ENCODE measurements around the gene DUOXA1. TPM values are rescaled to one million over a fixed set of nuclear protein-coding genes. Genes with fewer than 3 reads are reported as not detected.
A peak's percentile ranks its signal among the peaks of the same experiment; 100 is the strongest.

DUOXA1 gene
- not detected for polyA plus RNA-seq (2013, experiment 1 of 2; ENCODE audit: insufficient read length)
- not detected for polyA plus RNA-seq (2013, experiment 2 of 2; ENCODE audit: insufficient read length)

GRCh38 chr15:45129651-45130129, at the start of gene DUOXA1, which contains the start of gene DUOX1:
Gene DUOXA1, minus strand, starts transcription at chr15:45129879. Its CDS starts 6,865 bp downstream, at chr15:45123014.
Gene DUOX1, plus strand, starts transcription at chr15:45129994. Its CDS starts 1,973 bp downstream, at chr15:45131967.
- DNase-seq, result peak; percentile 11

DNA sequence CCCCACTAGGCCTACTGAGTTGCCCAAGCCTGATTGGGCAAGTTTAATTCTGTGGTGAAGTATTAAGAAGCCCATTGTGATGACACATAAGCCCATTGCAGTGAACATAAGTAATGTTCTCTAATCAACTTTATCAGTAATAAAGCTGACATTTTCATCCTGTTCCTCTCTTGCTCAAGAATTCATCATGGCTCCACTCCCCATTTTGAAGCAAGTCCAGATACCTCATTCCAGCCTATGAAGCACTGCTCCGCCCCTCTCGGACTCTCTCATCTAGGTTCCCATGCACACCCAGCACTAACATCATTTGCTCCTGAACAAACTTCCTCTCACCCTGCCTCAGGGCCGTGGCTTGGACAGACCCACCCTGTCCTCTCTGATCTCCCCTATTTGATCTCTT, 47.6 kb upstream of the DUOXA1 start:
- no peak for DNase-seq

GRCh38 chr15:45174577-45174976, 44.9 kb upstream of the DUOXA1 start:
- DNase-seq, result no peak

DNA sequence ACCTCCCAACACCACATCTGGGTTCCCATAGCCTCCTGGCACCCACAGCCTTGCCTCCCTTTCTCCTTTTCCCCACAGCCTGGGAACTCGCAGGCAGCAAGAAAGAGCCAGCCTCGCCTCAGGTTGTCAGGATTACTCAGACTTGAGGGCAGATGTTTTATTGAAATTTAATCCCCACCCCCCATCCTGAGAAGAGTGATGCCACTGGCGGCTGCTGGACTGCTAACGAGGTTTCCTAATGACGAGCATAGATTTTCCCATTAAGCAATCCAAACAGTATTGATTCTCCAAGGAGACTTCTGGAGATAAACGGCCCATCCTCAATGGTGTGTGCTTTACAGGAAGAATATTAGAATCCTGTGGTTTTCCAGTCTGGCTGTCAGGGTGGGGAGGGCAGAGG, 44.4 kb upstream of the DUOXA1 start:
- DNase-seq, result no peak

DNA sequence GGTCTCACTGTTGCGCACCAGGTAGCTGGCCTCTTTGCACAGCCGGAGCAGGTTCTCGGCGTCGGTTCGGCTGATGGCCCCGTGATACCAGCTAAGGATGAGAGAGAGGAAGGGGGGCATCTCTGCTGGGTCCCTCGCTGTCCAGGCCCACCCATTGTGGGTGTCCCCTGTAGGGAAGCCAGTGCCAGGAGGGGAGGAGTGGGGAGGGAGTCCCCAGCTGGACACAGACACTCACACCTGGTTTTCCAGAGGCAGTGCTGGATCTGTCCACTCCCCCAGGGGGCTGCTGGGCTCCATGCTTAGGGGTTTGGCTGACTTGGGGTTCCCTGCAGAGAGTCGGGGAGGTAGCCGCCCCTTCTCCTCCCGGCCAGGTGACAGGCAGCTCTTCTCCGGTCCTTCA, 42.2 kb upstream of the DUOXA1 start:
- no peak for DNase-seq

DNA sequence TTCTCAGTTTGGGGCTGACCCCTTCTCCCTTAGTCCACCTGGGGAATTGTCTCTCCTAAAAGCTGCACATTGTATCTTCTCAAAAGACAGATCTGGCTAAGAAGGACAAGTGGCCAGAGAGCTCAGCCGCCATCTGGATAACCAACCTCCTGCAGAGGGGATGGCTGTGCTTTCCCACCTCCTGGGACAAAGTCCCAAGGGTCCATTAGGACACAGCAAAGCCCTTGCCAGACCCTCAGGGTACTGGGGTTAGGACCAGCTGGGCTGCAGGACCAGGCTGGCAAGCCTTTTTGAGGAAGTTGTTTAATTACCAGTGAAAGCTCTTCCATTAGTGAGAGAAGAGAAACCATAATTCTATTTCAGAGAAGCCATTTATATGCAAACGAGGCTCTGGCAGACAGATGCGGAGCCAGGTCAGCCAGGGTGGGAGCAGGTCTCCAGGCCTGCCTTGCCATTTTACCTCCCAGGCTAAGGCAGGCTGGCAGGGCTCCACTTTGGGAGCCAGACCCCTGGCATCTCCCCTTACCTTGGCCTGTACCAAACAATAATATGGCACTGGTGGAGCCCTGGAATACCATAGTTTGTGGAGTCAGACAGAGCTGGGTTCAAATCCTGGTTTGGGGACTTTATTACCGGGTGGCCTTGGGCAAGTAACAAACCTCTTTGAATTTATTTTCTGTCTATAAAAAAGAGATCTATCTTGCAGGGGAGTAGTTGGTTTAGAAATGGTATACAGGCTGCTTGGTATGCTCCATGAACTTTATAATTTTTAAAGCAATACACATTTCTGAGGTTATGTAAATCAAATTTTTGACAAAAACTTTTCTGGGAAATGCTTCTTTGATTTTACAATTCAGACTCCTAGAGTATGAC, 40.2 kb upstream of the DUOXA1 start:
- no peak for DNase-seq

DNA sequence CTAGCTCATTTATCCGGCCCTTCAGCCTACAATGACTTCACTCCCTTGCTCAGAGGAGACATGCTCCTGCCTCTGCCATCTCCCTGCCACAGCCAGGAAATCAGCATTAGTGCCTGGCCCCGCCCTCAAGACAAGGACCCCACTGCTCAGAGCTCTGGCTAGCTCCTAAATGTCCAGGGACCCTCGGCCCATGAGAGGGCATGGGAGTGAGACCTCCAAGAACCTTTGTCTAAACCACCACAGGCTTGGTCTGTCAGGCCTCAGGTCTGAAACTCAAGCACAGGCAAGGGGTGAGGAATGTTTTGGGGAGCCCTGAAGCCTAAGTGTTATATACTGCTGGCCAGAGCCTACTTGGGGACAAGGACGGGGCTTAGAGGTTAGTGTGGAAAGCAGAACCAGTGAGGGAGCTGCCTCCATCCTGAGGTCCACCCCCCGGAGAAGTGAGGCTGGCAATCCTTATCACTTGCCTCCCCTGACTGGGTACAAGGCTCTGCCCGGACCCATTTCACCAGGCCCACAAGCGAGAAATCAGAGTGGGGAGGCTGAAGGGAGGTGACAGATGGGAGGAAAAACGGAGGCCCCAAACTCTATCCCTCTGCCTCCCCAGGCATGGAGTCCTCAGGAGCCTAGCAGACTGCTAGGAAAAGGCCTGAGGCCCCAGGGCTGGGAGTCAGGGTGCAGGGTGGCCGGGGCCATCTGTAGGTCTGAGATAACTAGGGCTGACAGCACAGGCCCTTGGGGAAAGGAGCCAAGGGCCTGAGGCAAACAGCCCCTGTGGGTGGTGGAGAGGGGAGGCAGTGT, 39.3 kb upstream of the DUOXA1 start:
- no peak for DNase-seq

- no peak for DNase-seq
Measured at GRCh38 chr15:45168286-45168685, 38.6 kb upstream of the DUOXA1 start.

DNA sequence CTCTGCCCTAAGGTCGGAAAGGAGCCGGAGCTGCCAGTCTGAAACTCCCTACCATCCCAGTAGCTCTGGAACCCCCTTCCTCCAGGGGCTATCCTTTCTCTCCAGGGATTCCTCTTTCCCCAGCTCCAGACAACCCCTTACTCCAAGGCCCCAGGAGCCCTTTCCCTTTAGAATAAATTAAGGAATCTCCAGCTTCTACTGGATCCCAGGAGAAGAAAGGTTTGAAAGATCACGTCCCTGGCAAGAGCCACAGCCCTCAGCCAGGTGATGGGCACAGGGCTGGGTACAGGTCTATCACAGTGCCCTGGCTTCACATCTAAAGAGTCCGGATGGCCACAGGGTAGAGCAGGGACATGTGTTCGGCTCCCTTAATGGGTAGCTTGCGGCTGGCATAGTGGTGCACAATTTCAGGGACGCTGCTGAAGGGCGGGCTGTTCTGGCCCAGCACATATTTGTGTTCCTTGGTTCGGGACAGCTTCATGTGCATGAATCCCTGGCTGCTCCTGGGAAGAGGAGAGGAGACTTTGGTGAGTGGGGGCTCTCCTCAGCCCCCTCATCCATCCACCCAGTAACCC, 38.0 kb upstream of the DUOXA1 start:
- DNase-seq, result no peak

- DNase-seq, result peak; percentile 89
Measured at GRCh38 chr15:45166834-45167630, 37.4 kb upstream of the DUOXA1 start.

DNA sequence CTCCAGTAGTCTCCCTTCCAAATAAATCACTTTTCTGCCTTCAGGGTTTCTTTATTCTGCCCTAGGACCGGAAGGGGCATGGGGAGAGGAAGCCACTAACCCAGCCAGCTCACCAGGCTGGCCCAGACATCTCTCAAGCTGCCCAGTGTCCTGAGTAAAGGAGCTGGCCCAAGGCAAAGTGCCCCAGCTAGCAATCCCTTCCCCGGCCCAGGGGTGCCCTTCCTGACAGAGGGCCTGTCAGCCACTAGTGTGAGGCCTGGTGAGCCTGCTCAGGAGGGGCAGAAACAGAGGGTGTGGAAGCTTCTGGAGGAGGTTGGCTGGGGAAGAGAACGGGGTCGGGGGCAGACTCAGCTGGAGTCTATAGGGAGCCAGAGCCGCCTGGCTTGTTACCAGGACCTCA, 35.9 kb upstream of the DUOXA1 start:
- DNase-seq, result no peak

DNA sequence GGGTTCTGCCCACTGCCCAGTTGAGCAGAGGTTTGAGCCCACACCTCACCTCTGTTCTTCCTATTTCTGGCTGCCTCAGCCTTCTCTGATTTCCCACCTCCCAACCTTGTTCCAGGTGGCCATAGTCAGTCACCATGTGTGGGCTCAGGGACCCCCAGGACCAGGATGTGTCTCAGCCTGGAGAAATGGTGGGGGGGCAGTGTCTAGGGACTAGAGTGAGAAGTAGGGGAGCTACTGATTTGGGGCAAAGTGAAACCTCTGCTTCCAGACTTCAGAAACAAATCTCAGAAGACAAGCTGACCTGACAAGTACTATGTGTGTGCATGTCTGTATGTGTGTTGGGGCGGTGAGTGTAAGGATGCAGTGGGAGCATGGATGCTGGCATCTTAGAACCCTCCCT, 35.2 kb upstream of the DUOXA1 start:
- no peak for DNase-seq

DNA sequence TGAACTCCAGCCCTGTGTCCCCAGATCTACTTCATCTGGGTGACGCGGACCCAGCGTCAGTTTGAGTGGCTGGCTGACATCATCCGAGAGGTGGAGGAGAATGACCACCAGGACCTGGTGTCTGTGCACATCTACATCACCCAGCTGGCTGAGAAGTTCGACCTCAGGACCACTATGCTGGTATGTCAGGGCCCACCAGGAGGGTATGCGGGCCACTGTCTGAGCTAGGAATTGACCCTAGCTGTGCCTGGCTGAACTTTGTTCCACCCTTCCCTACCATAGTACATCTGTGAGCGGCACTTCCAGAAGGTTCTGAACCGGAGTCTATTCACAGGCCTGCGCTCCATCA, 33.8 kb upstream of the DUOXA1 start:
- no peak for DNase-seq

DNA sequence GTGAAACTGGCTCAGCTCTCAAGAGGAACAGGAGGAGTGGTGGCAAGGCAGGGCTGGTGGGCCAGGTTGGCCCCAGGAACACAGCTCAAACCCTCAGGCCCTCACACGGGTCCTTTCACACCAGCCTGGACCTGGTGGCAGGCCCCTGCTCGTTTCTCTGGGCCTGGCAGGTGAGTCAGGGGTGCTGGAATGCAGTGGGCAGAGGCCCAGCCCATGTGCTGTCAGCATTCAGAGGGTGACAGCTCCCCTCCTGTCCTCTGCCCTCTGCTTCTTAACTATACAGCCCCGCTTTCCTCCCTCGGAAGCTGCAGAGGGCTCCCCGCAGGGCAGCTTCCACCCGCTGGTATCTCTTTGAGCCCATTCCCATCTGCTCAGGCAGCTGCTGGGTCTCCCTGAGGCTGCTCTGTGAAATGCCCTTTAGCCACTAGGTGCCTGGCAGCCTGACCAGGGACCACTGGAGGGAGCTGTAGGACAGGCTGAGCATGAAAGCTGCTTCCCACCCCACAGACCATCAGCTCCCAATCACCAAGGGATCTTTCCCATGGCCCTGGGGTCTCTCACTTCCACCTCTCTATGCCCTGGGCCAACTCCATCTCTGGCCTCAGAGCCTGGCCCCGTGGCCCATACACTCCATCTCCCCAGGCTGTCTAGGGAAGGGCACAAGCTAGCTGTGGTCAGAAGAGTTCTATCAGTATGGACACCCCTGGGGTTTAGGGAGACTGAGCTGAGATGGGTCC, 33.3 kb upstream of the DUOXA1 start:
- DNase-seq, result peak; percentile 78

DNA sequence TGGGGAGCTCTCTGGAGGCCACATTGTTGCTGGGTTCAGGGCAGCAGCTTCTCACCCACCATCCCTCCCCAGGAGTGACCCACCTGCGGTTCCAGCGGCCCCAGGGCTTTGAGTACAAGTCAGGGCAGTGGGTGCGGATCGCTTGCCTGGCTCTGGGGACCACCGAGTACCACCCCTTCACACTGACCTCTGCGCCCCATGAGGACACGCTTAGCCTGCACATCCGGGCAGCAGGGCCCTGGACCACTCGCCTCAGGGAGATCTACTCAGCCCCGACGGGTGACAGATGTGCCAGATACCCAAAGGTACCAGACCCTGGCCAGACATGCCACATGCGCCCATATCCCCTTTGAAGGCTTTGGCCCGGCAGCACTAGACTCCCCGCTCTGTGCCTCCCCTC, 32.0 kb upstream of the DUOXA1 start:
- no peak for DNase-seq

GRCh38 chr15:45157974-45158373, 28.3 kb upstream of the DUOXA1 start:
- DNase-seq, result peak; percentile 75

- peak; percentile 52 for DNase-seq
Measured at GRCh38 chr15:45156744-45157455, 27.2 kb upstream of the DUOXA1 start.

DNA sequence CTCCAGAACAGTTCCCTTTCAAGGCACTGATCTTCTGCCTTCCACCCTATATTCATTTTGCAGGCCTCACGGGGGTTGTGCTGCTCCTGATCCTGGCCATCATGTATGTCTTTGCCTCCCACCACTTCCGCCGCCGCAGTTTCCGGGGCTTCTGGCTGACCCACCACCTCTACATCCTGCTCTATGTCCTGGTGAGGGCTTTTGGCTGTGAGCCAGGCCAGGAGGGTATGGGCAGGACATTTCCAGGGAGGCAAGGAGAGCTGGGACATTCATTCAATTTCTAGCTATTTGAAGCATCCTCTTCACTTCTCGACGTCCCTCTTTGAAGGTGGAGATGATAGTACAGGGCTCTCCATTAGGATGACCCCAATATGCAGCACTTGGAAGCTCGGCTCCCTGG, 26.1 kb upstream of the DUOXA1 start:
- no peak for DNase-seq

DNA sequence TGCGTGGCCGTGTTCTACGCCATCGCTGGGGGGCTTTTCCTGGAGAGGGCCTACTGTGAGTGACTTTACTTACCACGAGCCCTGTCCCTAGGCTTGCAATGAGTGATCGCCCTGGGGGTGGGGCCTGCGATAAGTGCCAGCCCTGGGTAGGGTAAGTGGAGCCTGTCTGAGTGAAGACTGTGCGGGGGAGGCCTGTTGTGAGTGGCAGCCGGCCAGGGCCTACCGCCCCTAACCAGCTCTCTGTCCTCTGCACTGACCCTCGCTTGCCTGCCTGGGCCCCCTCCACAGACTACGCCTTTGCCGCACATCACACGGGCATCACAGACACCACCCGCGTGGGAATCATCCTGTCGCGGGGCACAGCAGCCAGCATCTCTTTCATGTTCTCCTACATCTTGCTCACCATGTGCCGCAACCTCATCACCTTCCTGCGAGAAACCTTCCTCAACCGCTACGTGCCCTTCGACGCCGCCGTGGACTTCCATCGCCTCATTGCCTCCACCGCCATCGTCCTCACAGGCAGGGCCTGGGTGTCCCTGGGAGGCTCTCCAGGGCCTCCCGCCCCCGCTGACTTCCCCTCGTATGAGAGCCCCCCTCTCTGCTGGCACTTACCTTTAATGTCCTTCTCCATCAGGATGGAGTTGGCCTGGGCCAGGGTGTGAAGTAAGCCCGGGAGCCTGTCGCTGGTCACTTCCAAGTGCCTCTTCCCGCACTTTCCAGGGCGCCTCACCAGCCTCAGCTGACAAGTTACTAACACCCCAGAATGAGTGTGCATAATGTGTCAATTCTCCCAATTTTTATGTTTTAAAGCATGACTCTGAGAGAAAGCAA, 22.5 kb upstream of the DUOXA1 start:
- DNase-seq, result no peak

GRCh38 chr15:45150997-45151396, 21.3 kb upstream of the DUOXA1 start:
- no peak for DNase-seq

Measured in fibroblast of skin of back (primary cell).